ENCODE results near the gene ZPR1.

Gene ZPR1

GRCh38 chr11:116729501-116730240 lies 58.2 kb downstream of the ZPR1 start:
- H3K27me3 ChIP-seq (ENCODE audit: insufficient read depth, low read depth, severe bottlenecking) = no peaks in the 10 kb centered on the region
- no peak for TF ChIP-seq CTCF (IDR thresholded peaks at IDR 0.05; ENCODE audit: low read depth, low read length)
- no peak overlapping the region for H3K27ac ChIP-seq
- no peak for DNase-seq
- no peaks in the 10 kb centered on the region for H3K36me3 ChIP-seq
- H3K9me3 ChIP-seq (ENCODE audit: severe bottlenecking) = no peaks in the 10 kb centered on the region
- no peak overlapping the region for H3K4me3 ChIP-seq (ENCODE audit: low read depth, low read length)

DNA sequence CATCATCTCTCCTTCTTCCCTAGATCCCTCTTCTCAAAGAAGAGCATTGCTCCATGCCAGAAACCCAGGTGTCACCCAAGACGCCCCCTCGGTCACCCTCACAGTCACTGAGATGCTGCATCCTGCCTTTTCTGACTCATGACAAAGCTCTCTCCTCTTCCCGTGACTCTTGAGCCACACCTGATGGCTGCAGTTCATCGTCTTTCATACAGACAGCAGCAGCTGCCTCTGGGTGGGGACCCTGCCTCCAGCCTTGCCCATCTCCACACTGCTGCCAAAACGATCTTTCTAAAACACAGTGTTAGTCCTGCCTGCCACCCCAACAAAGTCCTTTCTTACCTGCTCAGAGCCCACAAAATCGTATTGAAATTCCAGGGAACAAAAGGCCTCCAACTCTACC lies 59.8 kb downstream of the ZPR1 start:
- H3K27me3 ChIP-seq (ENCODE audit: insufficient read depth, low read depth, severe bottlenecking) = no peaks in the 10 kb centered on the region
- H3K4me3 ChIP-seq (ENCODE audit: low read depth, low read length) = no peak overlapping the region
- no peak for TF ChIP-seq CTCF (IDR thresholded peaks at IDR 0.05; ENCODE audit: low read depth, low read length)
- no peaks in the 10 kb centered on the region for H3K9me3 ChIP-seq (ENCODE audit: severe bottlenecking)
- no peaks in the 10 kb centered on the region for H3K36me3 ChIP-seq
- DNase-seq = no peak
- no peak overlapping the region for H3K27ac ChIP-seq

GRCh38 chr11:116725434-116726221 lies 62.2 kb downstream of the ZPR1 start:
- no peak overlapping the region for H3K27ac ChIP-seq
- H3K9me3 ChIP-seq (ENCODE audit: severe bottlenecking) = no peaks in the 10 kb centered on the region
- H3K36me3 ChIP-seq = no peaks in the 10 kb centered on the region
- DNase-seq = no peak
- no peak overlapping the region for H3K4me3 ChIP-seq (ENCODE audit: low read depth, low read length)
- H3K27me3 ChIP-seq (ENCODE audit: insufficient read depth, low read depth, severe bottlenecking) = no peaks in the 10 kb centered on the region
- no peak for TF ChIP-seq CTCF (IDR thresholded peaks at IDR 0.05; ENCODE audit: low read depth, low read length)

DNA sequence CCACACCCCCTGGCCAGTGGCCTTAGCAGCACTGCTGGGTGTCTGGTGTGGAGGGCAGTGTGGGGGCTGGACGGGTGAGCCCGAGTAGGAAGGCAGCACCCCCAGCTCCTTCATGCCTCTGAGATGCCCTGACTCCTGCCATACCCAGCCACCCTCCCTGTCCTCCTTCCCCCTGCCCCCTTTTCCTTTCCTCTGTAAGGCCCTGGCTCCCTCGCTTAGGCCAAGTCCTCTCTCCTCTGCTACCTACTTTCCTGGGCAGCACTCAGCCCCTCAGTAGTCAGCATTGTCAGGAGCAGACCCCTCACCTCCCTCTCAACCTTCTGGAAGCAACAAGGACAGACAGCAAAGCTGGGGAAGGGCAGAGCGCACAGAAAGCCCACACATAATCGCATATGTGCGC lies 63.0 kb downstream of the ZPR1 start:
- Histone ChIP-seq H3K27ac (no peak overlapping the region), H3K27me3 (ENCODE audit: insufficient read depth, low read depth, severe bottlenecking) (no peaks in the 10 kb centered on the region), H3K4me3 (ENCODE audit: low read depth, low read length) (no peak overlapping the region), H3K9me3 (ENCODE audit: severe bottlenecking) (no peaks in the 10 kb centered on the region), H3K36me3 (no peaks in the 10 kb centered on the region)
- no peak for DNase-seq
- no peak for TF ChIP-seq CTCF (IDR thresholded peaks at IDR 0.05; ENCODE audit: low read depth, low read length)

All from WERI-Rb-1 (cell line).